HG03520 (cell line): ENCODE results near the gene E2F8.

Experiments used
- ATAC-seq: cut with Tn5 transposase; IDR thresholded peaks from one replicate; pipeline ENCODE4 v1.9.1; 2021; ENCODE audit warnings: mild to moderate bottlenecking, moderate library complexity; ENCODE audit not compliant: unreplicated experiment

E2F8 gene

DNA sequence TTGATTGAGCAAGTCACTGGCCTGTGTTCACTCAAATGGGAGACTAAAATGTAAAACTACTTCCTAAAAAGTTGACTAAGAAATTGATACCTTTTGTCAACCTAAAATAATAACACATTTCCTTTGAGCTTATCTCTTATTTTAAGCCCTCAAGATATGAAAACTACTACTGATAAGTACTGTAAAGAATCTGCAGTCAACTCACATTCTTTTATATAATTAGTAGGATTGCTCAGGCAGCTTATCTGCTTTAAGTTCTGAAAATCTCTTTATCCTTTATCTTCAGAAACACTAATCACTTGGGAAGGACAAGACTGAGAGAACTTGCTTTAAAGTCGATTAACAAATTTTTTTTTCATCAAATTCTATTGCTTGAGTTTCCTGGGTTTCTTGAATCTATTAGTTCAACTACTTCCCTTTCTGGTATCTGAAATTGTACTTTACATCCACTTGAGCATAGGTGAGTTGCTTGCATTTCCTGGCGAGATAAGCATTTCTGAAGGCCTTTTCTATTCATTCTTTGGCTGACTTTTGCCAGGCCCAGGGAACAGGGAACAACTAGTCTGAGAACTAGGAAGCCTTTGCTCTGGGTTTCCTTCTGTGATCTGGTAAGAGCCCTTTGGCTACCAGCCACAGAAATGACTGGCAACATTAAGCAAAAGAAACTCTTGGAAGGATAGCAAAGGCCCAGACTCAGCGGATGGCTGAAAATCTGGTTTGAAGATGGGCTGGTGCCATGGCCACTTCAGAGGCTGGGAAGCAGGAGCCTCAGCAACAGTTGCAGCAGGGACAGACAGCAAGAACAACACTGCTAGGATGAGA, 19.6 kb downstream of the E2F8 start:
- no peak for ATAC-seq

DNA sequence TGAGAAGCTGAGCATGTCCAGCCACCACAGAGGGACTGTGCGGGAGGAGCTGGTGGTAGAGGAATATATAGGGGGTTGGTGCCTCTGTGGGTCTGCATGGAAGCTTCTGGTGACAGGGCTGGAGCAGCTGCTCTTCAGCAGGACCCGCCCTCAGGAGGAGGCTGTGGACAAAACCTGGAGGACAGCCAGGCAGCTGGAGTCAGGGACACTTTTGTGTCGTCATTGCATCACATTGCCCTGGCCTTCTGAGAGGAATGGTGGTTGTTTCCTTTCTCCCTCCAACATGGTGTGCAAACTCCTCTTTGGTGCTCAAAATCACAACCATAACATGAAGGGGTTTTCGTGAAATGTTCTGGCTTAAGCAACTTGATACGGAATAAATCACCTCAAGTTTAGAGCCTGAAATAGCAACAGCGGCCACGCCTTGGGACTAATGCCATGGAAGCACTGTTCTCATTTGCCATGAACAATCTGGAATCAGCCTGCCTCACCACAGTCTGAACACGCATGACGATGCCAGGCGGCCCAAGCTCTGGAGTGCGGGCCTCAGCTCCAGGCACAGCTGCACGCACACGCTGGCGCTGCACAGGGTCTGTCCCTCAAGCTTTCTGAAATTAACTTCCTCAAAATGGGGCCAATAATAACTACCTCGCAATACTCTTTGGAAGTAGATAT, 21.8 kb downstream of the E2F8 start:
- ATAC-seq: no peak

DNA sequence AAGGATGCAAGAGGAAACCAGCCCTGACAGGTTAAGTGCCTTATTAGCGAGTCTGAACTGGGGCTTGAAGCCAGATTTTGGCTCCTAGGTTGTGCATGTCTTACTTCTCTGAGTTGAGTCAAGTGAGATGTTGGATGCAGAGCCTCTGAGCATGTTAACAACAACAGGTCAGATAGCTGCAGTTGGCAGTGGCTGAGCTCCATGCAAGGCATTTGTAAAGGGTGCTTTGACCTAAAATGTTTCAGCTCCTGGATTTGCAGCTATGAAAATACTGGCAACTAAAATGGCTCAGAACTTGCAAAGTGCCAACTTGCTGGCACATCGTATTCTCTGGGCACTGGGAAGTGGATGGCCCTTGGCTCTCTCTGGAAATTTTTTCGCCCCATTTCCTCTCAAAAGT, 22.5 kb downstream of the E2F8 start:
- ATAC-seq: no peak

DNA sequence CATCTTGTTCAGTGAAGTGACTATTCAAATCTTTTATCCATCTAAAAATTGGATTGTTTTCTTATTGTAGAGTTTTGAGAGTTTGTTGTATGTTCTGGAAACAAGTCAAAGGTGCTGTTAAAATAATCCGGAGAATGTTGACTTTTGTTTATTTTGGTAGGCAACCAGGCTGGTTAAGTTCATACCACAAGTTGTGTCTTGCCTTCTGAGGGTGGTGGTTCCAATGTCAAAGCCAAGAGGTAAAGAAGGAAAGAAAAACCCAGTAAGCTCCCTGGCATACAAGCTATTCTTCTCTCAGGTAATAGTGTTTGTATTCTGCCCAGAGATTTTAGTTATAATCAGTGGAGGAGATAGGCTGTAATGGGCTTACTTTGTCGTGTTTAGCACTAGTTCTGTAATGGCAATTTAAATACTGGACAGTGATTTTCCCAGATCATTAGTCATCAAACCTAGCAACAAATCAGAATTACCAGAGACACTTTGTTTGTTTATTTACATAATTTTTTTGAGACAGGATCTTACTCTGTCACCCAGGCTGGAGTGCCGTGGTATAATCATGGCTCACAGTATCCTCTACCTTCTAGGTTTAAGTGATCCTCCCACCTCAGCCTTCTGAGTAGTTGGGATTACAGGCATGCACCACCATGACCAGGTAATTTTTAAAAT, 23.9 kb downstream of the E2F8 start:
- no peak for ATAC-seq

DNA sequence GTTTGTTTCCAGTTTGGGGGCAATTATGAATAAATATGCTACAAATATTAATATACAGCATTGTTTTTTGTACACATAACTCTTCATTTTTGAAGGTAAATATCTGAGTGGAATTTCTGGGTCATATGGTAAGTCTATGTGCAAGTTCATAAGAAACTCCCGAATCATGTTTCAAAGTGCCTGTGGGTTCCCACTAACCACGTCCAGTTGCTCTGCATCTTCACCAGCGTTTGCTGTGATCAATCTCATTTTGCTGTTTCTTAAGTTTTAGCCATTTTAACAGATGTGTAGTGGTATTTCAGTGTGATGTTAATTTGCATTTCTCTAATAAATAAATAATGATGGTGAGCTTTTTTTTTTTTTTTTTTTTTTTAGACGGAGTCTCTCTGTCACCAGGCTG, 24.7 kb downstream of the E2F8 start:
- no peak for ATAC-seq

DNA sequence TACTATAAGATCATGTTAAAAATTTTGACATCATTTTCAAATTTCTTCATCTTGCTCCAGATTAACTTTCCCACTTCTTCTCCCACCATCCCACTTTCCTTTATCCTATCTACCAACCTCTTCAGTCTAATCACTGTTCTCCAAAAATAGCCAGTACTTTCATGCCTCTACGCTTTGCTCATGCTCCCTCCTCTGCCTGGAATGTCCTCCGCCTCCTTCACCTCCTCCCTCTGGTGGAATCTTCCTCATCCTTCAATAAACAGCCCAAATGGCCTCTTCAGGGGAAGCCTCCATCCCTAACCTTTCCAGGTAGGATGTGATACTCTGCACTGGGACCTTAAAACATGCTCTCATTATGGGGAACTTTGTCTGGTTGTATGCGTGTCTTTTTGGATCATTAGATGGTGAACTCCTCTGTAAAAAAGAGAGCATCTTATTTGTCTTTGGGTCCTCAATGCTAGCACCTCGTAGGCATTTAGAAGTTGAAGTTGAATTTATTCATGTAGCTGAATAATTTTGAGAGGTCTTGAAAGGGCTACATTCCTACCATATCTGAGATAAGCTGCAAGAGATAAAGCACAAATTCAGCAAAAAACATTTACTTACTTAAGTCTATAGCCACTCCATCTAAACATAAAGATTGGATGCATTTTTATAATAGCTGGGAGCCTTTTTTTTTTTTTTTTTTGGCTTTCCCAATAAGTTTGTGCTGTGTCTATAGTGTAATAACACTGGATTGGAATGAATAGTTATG, 31.0 kb downstream of the E2F8 start:
- no peak for ATAC-seq

DNA sequence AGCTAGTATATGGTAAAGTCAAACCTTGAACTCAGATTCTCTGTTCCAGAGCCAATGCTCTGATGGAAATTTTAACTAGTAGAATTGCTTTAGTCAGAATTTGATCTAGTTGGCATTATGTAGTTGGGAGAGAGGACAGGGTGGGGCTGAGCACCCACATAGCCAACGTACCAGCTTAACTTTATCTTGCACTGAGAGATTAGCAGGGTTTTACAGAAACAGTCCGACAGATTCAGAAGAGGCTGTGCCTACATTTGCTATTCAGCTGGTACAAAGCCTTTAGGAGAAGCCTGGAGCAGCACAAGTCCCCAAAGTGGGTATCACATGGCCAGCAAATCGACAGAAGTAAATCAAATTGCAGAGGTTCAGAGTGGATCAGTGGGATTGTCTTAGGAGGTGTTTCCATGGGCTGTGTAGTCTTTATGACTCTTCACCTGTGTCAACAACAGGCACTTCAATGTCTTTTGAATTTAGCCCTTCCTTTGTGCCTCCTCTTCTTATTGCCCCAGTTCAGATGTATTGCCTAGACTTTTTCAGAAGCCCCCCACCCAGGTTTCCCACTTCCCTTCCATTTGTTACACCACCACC, 31.7 kb downstream of the E2F8 start:
- no peak for ATAC-seq

DNA sequence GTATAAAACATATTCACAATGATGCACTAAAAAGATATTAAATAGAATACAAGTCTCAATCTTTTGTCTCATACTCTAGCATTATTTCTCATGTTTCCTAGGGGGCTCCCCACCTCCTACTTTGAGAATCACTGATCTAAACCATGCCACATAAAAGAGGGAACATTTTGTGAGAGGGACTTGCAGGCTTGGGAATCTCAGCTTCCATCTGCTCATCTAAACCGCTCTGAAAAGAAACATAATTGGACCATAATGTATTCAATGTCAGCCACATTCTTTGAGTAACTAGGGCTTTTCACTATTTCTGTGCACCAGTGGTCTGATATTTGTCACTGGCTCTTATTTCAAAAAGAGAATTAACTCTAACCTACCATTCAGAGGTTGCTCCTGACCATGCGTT, 32.6 kb downstream of the E2F8 start:
- ATAC-seq: no peak

DNA sequence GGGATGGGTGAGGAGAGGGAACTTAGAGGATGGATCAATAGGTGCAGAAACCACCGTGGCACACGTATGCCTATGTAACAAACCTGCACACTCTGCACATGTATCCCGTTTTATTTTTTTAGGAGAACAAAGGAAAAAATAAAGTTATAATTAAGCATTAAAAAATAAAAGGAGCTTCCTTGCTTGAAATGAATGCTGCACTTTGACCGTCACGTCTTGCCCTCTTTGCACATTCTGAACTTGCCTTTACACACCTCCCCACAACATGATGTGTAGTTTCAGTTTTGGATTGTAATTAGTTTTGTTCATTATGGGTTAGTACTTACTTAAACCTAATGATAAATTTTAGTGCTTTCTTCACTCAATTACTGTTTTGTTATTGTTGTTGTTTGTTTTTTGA, 35.9 kb downstream of the E2F8 start:
- no peak for ATAC-seq

DNA sequence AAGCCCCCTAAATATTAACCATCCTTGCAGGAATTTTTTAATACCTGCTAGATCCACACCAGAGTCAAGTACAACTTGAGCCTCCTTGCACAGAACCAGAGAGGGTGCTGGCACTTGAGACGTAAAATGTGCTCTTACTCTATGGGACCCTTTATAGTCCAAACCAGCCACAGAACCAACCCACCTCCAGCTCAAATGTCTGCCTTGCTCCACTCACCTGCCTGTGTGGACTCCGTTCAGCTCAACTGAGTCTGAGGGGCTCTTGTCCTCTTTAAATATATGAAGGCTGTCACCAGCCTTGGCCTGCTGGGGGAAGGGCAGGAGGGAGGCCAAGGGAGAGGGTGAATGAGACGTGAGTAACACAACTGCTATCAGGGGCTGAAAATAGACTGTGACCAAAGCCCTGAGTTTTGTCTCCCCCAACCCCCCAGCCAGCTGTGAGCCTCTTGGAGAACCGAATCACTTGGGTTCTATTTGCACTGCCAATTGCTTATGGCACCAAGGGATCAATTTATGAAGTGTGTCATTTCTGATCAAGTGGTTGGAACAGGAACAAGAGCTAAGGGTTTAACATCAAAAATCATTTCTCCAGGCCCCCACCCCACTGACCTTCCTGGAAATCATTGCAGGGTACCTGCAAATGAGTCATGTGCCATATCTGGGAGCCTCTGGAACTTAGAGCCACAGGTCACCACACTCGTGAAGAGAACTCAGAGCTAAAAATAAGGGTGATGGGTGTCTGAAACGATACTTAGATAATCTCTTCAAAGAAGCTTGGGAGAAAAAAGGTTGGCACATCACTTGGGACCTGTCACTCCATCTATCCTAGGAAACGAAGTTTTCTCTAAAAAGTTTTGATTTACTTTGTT, 38.8 kb downstream of the E2F8 start, which contains the start of gene CSRP3:
TSS of gene CSRP3 (minus strand) at position 247 of the 869 bp plus-strand sequence. CDS start 9,535 bp downstream, outside the sequence.
- no peak for ATAC-seq

DNA sequence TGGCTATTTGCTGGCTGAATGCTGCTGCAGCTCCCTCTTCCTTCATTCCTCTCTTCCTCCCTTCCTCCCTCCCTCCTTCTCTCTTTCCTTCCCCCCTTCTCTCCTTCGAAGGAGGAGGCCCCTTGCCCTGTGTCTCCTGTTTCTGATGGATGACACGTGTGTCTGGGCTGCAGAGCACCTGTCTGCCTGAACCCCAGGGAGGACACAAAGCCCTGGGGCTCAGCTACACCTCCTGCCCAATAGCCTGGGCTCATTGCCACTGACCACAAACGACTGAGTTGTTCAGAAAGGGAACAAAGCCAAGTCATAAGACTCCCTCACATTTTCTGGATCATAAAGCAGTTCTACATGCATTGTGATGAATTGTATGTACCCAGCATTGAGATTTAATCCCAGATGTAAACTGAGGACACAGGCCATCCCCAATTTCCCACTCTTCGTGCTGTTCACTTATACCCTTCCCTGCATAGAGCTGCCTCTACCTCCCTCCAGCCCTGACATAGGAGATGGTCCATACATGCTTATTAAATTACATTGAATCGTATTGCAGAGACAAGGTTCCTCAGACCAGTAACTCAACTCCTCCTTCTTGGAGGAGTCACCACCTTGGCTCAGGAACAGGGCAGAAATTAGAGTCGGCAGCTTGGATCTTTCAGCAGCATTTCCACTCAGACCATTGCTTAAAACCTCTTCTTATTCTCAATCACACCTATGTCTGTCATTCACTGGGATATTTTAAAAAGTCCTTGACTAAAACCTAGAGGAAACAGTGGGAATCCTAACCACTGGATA, 40.1 kb downstream of the E2F8 start:
- no peak for ATAC-seq

DNA sequence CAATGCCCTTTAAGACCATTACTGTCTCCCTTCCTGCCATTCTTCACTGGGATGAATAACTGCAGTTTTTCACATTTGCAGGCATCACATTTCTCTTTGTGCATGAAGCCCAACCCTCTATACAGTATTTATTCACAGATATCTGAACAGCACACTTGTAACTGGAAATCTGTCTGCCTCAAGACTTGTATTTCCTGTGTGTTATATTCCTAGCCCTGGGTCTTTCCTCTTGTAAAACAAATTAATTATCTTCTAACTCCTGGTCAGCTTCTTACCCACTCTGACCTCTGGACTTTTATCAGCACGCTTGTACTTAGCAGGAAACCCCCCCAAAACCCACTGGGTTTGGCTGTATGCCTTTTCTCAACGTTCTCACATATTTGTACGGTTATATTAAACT, 41.0 kb downstream of the E2F8 start:
- ATAC-seq: no peak

DNA sequence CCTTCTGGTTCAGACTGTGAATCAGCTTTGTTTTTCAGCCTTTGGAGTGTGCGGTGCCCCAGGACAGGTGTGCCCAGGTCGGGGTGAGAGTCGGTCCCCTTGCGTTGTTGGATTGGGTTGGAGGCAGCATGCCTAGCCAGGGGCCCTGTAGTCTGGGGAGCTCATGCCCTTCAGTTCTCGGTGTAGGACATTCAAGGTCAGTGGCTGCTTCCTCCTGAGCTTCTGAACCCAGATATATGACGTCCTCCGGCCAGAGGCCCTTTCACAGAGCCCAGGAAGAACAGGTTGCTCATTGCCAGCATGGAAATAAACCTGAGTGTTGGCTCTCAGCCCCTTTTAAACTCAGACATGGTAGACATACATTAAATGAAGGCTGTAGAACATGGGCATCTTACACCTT, 41.7 kb downstream of the E2F8 start:
- ATAC-seq: no peak

DNA sequence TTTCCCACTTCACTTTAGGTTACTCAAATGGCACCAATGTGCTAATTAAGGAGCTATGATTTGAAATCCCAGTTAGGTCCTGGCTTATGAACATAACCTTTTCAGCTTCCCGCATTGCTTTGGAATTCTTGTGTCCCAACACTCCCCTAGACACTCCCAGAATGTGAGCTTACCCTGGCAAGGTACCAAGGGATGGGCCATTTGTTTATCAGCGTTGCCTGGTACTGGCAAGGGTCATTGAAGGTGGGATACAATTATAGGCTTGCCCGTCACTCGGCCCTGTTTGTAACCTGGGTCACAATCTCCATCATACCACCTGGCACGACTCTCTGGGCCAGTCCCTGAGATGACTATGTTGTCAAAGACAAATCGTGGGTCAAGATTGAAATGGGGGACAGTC, 44.3 kb downstream of the E2F8 start:
- ATAC-seq: no peak

DNA sequence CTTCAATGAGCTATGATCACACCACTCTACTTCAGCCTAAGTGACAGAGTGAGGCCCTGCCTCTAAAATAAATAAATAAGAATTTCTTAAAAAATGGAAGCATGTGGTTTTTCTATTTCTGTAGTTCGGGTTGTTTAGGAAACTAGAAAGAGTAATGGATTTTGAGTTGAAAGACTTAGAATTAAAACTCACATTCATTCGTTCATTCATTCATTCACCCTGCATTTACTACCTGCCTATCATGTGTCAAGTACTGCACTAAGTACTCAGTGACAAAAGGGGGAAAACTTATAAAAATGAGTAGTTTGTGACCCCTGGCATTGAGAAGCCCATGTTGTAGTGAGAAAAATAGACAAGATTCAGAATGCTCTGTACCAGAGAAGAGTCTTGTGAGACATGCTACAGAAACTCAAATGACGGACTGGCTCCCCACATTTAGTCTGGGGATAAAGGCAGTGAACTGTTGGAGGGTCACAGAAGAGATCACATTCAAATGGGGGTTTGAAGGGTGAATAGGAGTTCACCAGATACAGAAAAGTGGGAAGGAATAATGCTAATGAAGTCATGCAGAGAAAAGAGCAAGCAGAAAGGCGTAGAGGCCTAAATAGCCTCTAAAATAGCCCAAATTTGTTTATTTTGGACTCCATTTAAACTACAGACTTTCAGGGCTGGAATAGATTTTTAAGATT, 46.0 kb downstream of the E2F8 start:
- ATAC-seq: no peak

DNA sequence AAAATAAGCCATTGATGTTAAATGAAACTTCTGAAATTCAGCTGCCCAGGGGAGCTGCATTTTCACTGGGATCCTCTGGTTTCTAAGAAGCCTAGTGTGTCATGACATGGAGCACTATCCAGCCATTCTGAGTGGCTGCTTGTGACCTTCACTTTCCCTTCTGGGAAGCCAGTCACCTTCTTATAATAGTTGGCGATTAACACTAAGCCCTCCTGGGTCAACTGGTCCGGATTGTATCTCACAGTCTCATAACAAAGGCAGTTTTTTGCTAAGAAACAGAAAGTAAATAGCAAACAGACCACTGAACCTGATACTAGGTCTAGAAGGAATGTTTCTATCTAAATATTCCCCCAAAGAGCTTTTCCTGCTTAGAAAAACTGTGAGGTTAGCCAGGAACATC, 46.8 kb downstream of the E2F8 start:
- ATAC-seq: no peak

DNA sequence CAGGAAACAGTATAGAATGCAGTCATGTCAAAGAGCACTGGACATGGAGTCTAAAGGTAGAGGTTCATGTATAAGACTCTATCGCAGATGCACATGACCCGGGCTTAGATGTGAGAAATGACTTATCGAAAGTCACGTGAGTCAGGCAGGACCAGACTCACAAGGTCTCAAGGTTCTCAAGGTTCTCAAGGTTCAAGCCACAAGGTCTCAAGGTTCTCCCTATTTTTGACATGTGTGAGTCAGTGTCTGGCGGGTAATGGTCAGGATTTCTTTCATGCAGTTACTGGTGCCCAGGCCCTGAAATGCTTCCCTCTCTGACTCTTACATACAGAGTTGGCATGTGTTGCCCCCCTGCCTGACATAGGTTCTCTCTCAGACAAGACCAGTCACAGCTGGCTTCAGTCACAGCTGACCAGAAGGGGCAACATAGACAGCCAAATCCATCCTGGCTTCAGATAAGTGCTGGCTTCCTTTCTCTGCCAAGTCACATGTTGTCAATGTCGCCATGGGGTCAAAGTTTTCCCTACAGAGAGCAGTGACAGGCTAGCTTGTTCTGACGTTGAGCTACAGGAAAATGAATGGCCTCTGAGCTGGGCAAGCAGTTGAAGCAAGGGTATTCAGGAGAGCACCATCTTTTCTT, 49.1 kb downstream of the E2F8 start:
- ATAC-seq: no peak

DNA sequence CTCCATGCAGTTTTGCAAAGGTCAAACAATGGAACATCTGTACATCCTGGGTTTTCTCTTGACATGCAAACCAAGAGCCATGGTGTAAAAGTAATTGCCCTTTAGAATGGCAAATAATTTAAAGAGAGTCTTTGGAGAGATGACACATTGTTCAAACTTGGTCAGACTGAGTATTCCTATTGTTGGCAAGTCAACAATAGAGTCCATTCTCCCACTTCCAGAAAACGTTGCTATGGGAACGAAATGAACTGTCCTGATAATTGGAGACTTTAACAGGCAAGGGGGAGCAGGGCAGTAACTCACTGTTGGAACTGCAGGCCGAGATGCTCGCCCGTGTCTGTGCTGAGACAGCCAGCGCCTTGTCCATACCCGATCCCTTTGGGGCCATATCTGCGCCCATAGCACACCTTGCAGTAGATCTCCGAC, 52.9 kb downstream of the E2F8 start:
- no peak for ATAC-seq
